Activated T-cell treated with anti-CD3 and anti-CD28 coated beads, Interleukin-2, amount 50 U/mL, for 4 hours (primary cell): Measurements from ENCODE around the gene NCR3LG1. TPM values are rescaled to one million over a fixed set of nuclear protein-coding genes. Genes with fewer than 3 reads are reported as not detected.

Source experiments
- ATAC-seq, 2 donors: fragments of 200-7000 bp; cut with Tn5 transposase; one replicate each; pipeline ENCODE4 v1.10.0; 2021
- DNase-seq: peaks from one replicate; pipeline ENCODE4 v3.0.0-alpha.2; 2020
- H3K27me3 Mint-ChIP-seq: one replicate; pipeline ENCODE4 v1.8.0; 2021; ENCODE audit warnings: low read depth, mixed read lengths
- H3K36me3 Mint-ChIP-seq: one replicate; pipeline ENCODE4 v1.8.0; 2022; ENCODE audit warnings: mixed read lengths; ENCODE audit not compliant: insufficient read depth
- H3K4me1 Mint-ChIP-seq: one replicate; pipeline ENCODE4 v1.8.0; 2021; ENCODE audit warnings: low read depth, mixed read lengths
- H3K4me3 Mint-ChIP-seq: one replicate; pipeline ENCODE4 v1.8.0; 2021; ENCODE audit warnings: mild to moderate bottlenecking, moderate library complexity, mixed read lengths
- H3K9me3 Mint-ChIP-seq: one replicate; pipeline ENCODE4 v1.8.0; 2021; ENCODE audit warnings: mixed read lengths
- total RNA-seq, 3 donors: library from RNA; stranded (reverse); gene quantifications; one replicate each; pipeline ENCODE4 v1.2.1, GENCODE V29; 2021

NCR3LG1 gene
- 1 to 10 TPM; 3.2 to 4.2 (median 3.4) TPM for total RNA-seq

GRCh38 chr11:17351510-17352176 lies at the start of gene NCR3LG1:
NCR3LG1 (plus strand) TSS chr11:17351800; CDS start chr11:17351970, 170 bp downstream.
- Mint-ChIP-seq H3K4me1 (peaks cover 36% of the 10 kb centered on the region), H3K36me3 (no peaks in the 10 kb centered on the region), H3K9me3 (no peaks in the 10 kb centered on the region), H3K4me3 (peak within 1 kb of the TSS; percentile 93), H3K27me3 (peaks cover 4% of the 10 kb centered on the region)
- DNase-seq, result peak; percentile 66
- peak; percentile 55 to 57 for ATAC-seq

- DNase-seq (no peak), ATAC-seq (no peak)
- H3K27me3 Mint-ChIP-seq, result no peaks in the 10 kb centered on the region
- no peaks in the 10 kb centered on the region for H3K9me3 Mint-ChIP-seq
- H3K4me3 Mint-ChIP-seq, result no peak overlapping the region
- no peaks in the 10 kb centered on the region for H3K4me1 Mint-ChIP-seq
- H3K36me3 Mint-ChIP-seq, result peaks cover 17% of the 10 kb centered on the region
Observed at GRCh38 chr11:17313349-17314231, 38.0 kb upstream of the NCR3LG1 start.

- Mint-ChIP-seq H3K27me3 (no peaks in the 10 kb centered on the region), H3K9me3 (no peaks in the 10 kb centered on the region), H3K36me3 (peaks cover 19% of the 10 kb centered on the region), H3K4me3 (no peak overlapping the region), H3K4me1 (no peaks in the 10 kb centered on the region)
- ATAC-seq (no peak), DNase-seq (no peak)
Observed at GRCh38 chr11:17314232-17314547, 37.4 kb upstream of the NCR3LG1 start.

GRCh38 chr11:17314904-17315426 lies 36.6 kb upstream of the NCR3LG1 start:
- Mint-ChIP-seq H3K27me3 (no peaks in the 10 kb centered on the region), H3K36me3 (peaks cover 22% of the 10 kb centered on the region), H3K4me1 (no peaks in the 10 kb centered on the region), H3K9me3 (no peaks in the 10 kb centered on the region), H3K4me3 (no peak overlapping the region)
- ATAC-seq (peak in 1 of 2 donors; percentile 21), DNase-seq (no peak)

GRCh38 chr11:17328871-17329494 lies 22.6 kb upstream of the NCR3LG1 start:
- Mint-ChIP-seq H3K9me3 (no peaks in the 10 kb centered on the region), H3K4me3 (no peak overlapping the region), H3K4me1 (peaks cover 9% of the 10 kb centered on the region), H3K27me3 (no peaks in the 10 kb centered on the region), H3K36me3 (peaks cover 42% of the 10 kb centered on the region)
- DNase-seq (no peak), ATAC-seq (no peak)

- Mint-ChIP-seq H3K4me1 (peaks cover 10% of the 10 kb centered on the region), H3K27me3 (no peaks in the 10 kb centered on the region), H3K9me3 (no peaks in the 10 kb centered on the region), H3K4me3 (no peak overlapping the region), H3K36me3 (peaks cover 31% of the 10 kb centered on the region)
- no peak for ATAC-seq
- DNase-seq, result no peak
Observed at GRCh38 chr11:17331669-17332068, 19.9 kb upstream of the NCR3LG1 start.

- no peak overlapping the region for H3K4me3 Mint-ChIP-seq
- peaks cover 17% of the 10 kb centered on the region for H3K36me3 Mint-ChIP-seq
- H3K4me1 Mint-ChIP-seq, result peaks cover 10% of the 10 kb centered on the region
- DNase-seq, result no peak
- no peaks in the 10 kb centered on the region for H3K27me3 Mint-ChIP-seq
- H3K9me3 Mint-ChIP-seq, result no peaks in the 10 kb centered on the region
- no peak for ATAC-seq
Observed at GRCh38 chr11:17333799-17334586, 17.6 kb upstream of the NCR3LG1 start.

- Mint-ChIP-seq H3K4me1 (peaks cover 1% of the 10 kb centered on the region), H3K36me3 (no peaks in the 10 kb centered on the region), H3K4me3 (no peak overlapping the region), H3K27me3 (no peaks in the 10 kb centered on the region), H3K9me3 (no peaks in the 10 kb centered on the region)
- DNase-seq, result no peak
- no peak for ATAC-seq
Observed at GRCh38 chr11:17343257-17343656, 8.3 kb upstream of the NCR3LG1 start.

GRCh38 chr11:17343907-17344306 lies 7.7 kb upstream of the NCR3LG1 start:
- no peaks in the 10 kb centered on the region for H3K27me3 Mint-ChIP-seq

GRCh38 chr11:17347676-17348075 lies 3.9 kb upstream of the NCR3LG1 start:
- no peaks in the 10 kb centered on the region for H3K9me3 Mint-ChIP-seq
- no peaks in the 10 kb centered on the region for H3K27me3 Mint-ChIP-seq
- no peak for DNase-seq
- no peak overlapping the region for H3K4me3 Mint-ChIP-seq
- H3K36me3 Mint-ChIP-seq, result no peaks in the 10 kb centered on the region
- ATAC-seq, result no peak
- peaks cover 18% of the 10 kb centered on the region for H3K4me1 Mint-ChIP-seq

More at GRCh38 chr11:17343907-17344306, 7.7 kb upstream of the NCR3LG1 start:
- DNase-seq (peak; percentile 23), ATAC-seq (peak; percentile 91 to 93)
- H3K9me3 Mint-ChIP-seq, result no peaks in the 10 kb centered on the region
- peaks cover 1% of the 10 kb centered on the region for H3K4me1 Mint-ChIP-seq
- no peaks in the 10 kb centered on the region for H3K36me3 Mint-ChIP-seq
- no peak overlapping the region for H3K4me3 Mint-ChIP-seq

- no peaks in the 10 kb centered on the region for H3K36me3 Mint-ChIP-seq
- no peak for DNase-seq
- peak; percentile 51 to 56 for ATAC-seq
- peaks cover 4% of the 10 kb centered on the region for H3K27me3 Mint-ChIP-seq
- H3K4me3 Mint-ChIP-seq, result peak overlapping the region; percentile 93
- no peaks in the 10 kb centered on the region for H3K9me3 Mint-ChIP-seq
- peaks cover 36% of the 10 kb centered on the region for H3K4me1 Mint-ChIP-seq
Observed at GRCh38 chr11:17350455-17351171, 987 bp upstream of the NCR3LG1 start.

- no peaks in the 10 kb centered on the region for H3K36me3 Mint-ChIP-seq
- DNase-seq (no peak), ATAC-seq (no peak)
- peaks cover 4% of the 10 kb centered on the region for H3K27me3 Mint-ChIP-seq
- peak overlapping the region; percentile 93 for H3K4me3 Mint-ChIP-seq
- H3K4me1 Mint-ChIP-seq, result peaks cover 36% of the 10 kb centered on the region
- H3K9me3 Mint-ChIP-seq, result no peaks in the 10 kb centered on the region
Observed at GRCh38 chr11:17351172-17351509, 459 bp upstream of the NCR3LG1 start.

- peak overlapping the region; percentile 93 for H3K4me3 Mint-ChIP-seq
- peaks cover 4% of the 10 kb centered on the region for H3K27me3 Mint-ChIP-seq
- peak; percentile 48 to 52 for ATAC-seq
- peaks cover 36% of the 10 kb centered on the region for H3K4me1 Mint-ChIP-seq
- peak; percentile 61 for DNase-seq
- H3K36me3 Mint-ChIP-seq, result no peaks in the 10 kb centered on the region
- no peaks in the 10 kb centered on the region for H3K9me3 Mint-ChIP-seq
Observed at GRCh38 chr11:17352950-17353820, 1.6 kb downstream of the NCR3LG1 start.
